Measurements from ENCODE around the gene BCL2L13. TPM values are rescaled to one million over a fixed set of nuclear protein-coding genes. Genes with fewer than 3 reads are reported as not detected.

Gene BCL2L13
- total and polyA plus RNA-seq, 2 experiments from 2014 or later: 34.4 to 38.6 TPM

DNA sequence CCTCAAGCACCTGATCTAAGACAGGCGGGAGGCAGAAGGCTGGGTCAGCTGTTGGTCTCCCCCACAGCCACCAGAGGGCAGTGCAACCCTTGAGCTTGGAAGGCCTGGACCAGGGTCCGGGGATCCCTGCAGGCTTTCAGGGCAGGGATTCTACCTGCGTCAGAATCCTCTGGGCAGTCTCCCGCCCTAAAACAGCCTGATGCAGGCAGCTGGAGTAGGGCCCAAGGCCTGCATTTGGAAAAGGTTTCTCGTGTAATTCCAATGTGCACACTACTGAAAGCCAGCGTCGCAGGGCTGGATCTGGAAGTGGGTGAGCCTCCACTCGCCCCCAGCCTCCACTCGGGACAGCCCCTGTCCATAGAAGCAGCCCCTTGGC, 104.0 kb downstream of the BCL2L13 start:
- peak; percentile 89 for DNase-seq (ENCODE audit: low spot score)
- TF ChIP-seq EZH2phosphoT487 (IDR thresholded peaks at IDR 0.05; ENCODE audit: low read depth, severe bottlenecking, unreplicated experiment): no peak
- TF ChIP-seq, protein P1, sequence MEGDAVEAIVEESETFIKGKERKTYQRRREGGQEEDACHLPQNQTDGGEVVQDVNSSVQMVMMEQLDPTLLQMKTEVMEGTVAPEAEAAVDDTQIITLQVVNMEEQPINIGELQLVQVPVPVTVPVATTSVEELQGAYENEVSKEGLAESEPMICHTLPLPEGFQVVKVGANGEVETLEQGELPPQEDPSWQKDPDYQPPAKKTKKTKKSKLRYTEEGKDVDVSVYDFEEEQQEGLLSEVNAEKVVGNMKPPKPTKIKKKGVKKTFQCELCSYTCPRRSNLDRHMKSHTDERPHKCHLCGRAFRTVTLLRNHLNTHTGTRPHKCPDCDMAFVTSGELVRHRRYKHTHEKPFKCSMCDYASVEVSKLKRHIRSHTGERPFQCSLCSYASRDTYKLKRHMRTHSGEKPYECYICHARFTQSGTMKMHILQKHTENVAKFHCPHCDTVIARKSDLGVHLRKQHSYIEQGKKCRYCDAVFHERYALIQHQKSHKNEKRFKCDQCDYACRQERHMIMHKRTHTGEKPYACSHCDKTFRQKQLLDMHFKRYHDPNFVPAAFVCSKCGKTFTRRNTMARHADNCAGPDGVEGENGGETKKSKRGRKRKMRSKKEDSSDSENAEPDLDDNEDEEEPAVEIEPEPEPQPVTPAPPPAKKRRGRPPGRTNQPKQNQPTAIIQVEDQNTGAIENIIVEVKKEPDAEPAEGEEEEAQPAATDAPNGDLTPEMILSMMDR (IDR thresholded peaks at IDR 0.05; ENCODE audit: poor library complexity): peak; percentile 83
- Histone ChIP-seq H2AFZ (no peak overlapping the region), H3K27ac (no peak overlapping the region), H3K36me3 (replicated peaks; ENCODE audit: insufficient read depth, low read depth) (no peaks in the 10 kb centered on the region), H3K9me3 (ENCODE audit: low read depth) (no peaks in the 10 kb centered on the region), H3K4me2 (no peak overlapping the region), H3K9me2 (replicated peaks; ENCODE audit: insufficient read depth) (no peaks in the 10 kb centered on the region), H3K4me1 (ENCODE audit: insufficient read depth) (no peaks in the 10 kb centered on the region), H4K20me1 (ENCODE audit: insufficient read depth, poor library complexity, severe bottlenecking) (no peaks in the 10 kb centered on the region), H3K27me3 (no peaks in the 10 kb centered on the region), H3K79me2 (no peaks in the 10 kb centered on the region), H3K4me3 (no peak overlapping the region)
- 53% methylated on average over 9 of the region's 9 CpGs for WGBS (ENCODE audit: low lambda C conversion rate, missing lambda C conversion rate)

DNA sequence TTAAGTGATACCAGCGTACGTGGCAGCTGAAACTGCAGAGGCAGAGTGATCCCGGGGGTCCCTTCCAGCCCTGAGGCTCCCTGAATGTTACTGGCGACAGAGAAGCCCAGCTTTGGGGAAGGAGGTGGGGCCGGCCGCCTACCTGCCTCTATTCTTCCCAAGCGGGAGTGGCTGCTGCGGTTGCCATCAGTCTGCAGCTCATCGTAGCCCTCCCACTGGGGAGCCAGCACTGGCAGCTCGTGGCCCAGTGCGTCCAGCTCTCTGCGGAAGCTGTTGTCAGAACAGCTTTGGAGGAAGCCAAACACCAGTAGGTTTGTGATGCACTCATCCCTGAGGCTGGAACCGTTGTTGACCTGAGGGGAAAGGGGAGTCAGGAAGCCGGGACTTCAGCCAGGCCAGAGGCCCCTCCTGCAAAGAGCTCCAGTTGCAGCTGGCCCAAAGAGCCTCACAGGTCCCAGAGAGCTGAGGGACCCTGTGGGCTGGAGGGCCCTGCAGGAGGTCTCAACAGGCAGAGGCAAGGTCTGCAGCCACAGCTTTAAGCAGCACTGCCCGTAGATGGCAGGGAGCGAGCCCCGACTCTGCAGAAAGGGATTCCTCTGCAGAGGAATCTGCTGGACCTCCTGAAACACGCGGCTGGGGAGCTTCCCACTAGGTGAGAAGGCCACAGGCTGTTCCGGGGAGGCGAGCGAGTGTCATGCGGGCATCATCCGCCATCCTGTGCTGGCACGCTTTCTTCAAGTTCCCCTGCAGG, 105.3 kb downstream of the BCL2L13 start:
- Histone ChIP-seq H2AFZ (no peak overlapping the region), H3K4me1 (ENCODE audit: insufficient read depth) (no peaks in the 10 kb centered on the region), H3K27ac (no peak overlapping the region), H3K9me3 (ENCODE audit: low read depth) (no peaks in the 10 kb centered on the region), H3K4me2 (no peak overlapping the region), H3K4me3 (no peak overlapping the region), H4K20me1 (ENCODE audit: insufficient read depth, poor library complexity, severe bottlenecking) (no peaks in the 10 kb centered on the region), H3K9me2 (replicated peaks; ENCODE audit: insufficient read depth) (no peaks in the 10 kb centered on the region), H3K36me3 (replicated peaks; ENCODE audit: insufficient read depth, low read depth) (no peaks in the 10 kb centered on the region), H3K79me2 (no peaks in the 10 kb centered on the region), H3K27me3 (no peaks in the 10 kb centered on the region)
- TF ChIP-seq EZH2phosphoT487 (IDR thresholded peaks at IDR 0.05; ENCODE audit: low read depth, severe bottlenecking, unreplicated experiment) (no peak), EZH2 (IDR thresholded peaks at IDR 0.05; ENCODE audit: borderline replicate concordance) (no peak)
- TF ChIP-seq, protein P1 (IDR thresholded peaks at IDR 0.05; ENCODE audit: poor library complexity): no peak
- no peak for DNase-seq (ENCODE audit: low spot score)
- 82% methylated on average over 25 of the region's 25 CpGs for WGBS (ENCODE audit: low lambda C conversion rate, missing lambda C conversion rate)

DNA sequence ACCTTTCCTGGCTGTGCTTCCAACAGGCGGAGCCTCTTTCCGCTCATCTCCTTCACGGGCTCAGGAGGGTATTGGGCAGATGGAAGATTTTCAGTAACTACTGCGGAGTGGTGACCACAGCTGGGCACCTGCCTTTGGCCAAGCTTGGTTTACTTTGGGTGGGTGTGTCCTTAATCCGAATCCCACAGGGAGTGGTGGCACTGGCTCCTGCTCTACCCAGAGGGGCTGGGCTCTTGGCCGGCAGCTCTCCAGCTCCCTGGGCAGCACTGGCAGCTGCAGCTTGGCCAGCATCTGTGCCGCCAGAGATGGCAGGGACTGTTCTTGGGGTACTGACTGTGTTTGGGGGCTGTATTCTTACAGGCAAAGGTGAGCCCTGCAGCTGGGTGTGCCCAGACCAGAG, 105.9 kb downstream of the BCL2L13 start:
- Histone ChIP-seq H3K9me2 (replicated peaks; ENCODE audit: insufficient read depth) (no peaks in the 10 kb centered on the region), H4K20me1 (ENCODE audit: insufficient read depth, poor library complexity, severe bottlenecking) (no peaks in the 10 kb centered on the region), H2AFZ (no peak overlapping the region), H3K4me3 (no peak overlapping the region), H3K36me3 (replicated peaks; ENCODE audit: insufficient read depth, low read depth) (no peaks in the 10 kb centered on the region), H3K4me1 (ENCODE audit: insufficient read depth) (no peaks in the 10 kb centered on the region), H3K27me3 (no peaks in the 10 kb centered on the region), H3K79me2 (no peaks in the 10 kb centered on the region), H3K4me2 (no peak overlapping the region), H3K9me3 (ENCODE audit: low read depth) (no peaks in the 10 kb centered on the region), H3K27ac (no peak overlapping the region)
- WGBS (ENCODE audit: low lambda C conversion rate, missing lambda C conversion rate): 87% methylated on average over 7 of the region's 7 CpGs
- TF ChIP-seq EZH2 (IDR thresholded peaks at IDR 0.05; ENCODE audit: borderline replicate concordance) (no peak), EZH2phosphoT487 (IDR thresholded peaks at IDR 0.05; ENCODE audit: low read depth, severe bottlenecking, unreplicated experiment) (no peak)
- TF ChIP-seq, protein P1 (IDR thresholded peaks at IDR 0.05; ENCODE audit: poor library complexity): no peak
- no peak for DNase-seq (ENCODE audit: low spot score)

All from hepatocyte (in vitro differentiated cells).